ENCODE measurements around the gene DDC. TPM values are rescaled to one million over a fixed set of nuclear protein-coding genes. Genes with fewer than 3 reads are reported as not detected.
"Not testable (repeated sequence)": the region's sequence is repeated elsewhere in the genome, so short reads cannot be mapped to it uniquely, and the experiment has no call there.

DDC gene
- total RNA-seq, 1 experiment from 2014 or later, result not detected

GRCh38 chr7:50584793-50585408 is 19.7 kb upstream of the DDC start:
- BruUV-seq (replicated peaks), result no TSS peak

GRCh38 chr7:50584386-50584785 is 19.2 kb upstream of the DDC start:
- ChIA-PET CTCF (no interaction called here), POLR2A (ENCODE audit: unreplicated experiment) (interaction anchor here (0.8 kb wide), 1 partner anchor 53 kb away, joined by 3 read pairs; no protein-coding TSS in a partner anchor)
- Histone ChIP-seq H3F3A (ENCODE audit: insufficient read depth, low read depth) (no peaks in the 10 kb centered on the region; the same call in 1 of the 2 replicates), H3K4me3 (no peak overlapping the region), H2AFZ (no peak overlapping the region), H4K20me1 (ENCODE audit: insufficient read depth) (no peaks in the 10 kb centered on the region), H3K27me3 (ENCODE audit: insufficient read depth, low read depth) (no peaks in the 10 kb centered on the region), H3K36me3 (ENCODE audit: low read depth) (no peaks in the 10 kb centered on the region), H3K4me2 (no peak overlapping the region), H3K9me3 (ENCODE audit: insufficient read depth, low read depth) (peaks cover 12% of the 10 kb centered on the region; the same call in 1 of the 2 replicates), H3K4me1 (replicated peaks; ENCODE audit: insufficient read depth) (peaks cover 4% of the 10 kb centered on the region), H3K27ac (no peak overlapping the region), H3K9me2 (ENCODE audit: insufficient read depth) (no peaks in the 10 kb centered on the region), H3K79me2 (ENCODE audit: low read depth) (no peaks in the 10 kb centered on the region)
- intact Hi-C loops (cut with micrococcal nuclease; ENCODE audit: unreplicated experiment), result no loop called here
- BruUV-seq (replicated peaks), result no TSS peak
- TF ChIP-seq EZH2 (IDR thresholded peaks at IDR 0.05; ENCODE audit: low read depth) (no peak), CTCF (conservative IDR thresholded peaks at IDR 0.05) (no peak)
- DNase-seq, result no peak

More at GRCh38 chr7:50584793-50585408, 19.7 kb upstream of the DDC start:
- Histone ChIP-seq H3K9me2 (ENCODE audit: insufficient read depth) (no peaks in the 10 kb centered on the region), H3K27me3 (ENCODE audit: insufficient read depth, low read depth) (no peaks in the 10 kb centered on the region), H3F3A (ENCODE audit: insufficient read depth, low read depth) (no peaks in the 10 kb centered on the region; the same call in 1 of the 2 replicates), H3K79me2 (ENCODE audit: low read depth) (no peaks in the 10 kb centered on the region), H3K4me1 (replicated peaks; ENCODE audit: insufficient read depth) (peaks cover 4% of the 10 kb centered on the region), H3K36me3 (ENCODE audit: low read depth) (no peaks in the 10 kb centered on the region), H2AFZ (no peak overlapping the region), H3K9me3 (ENCODE audit: insufficient read depth, low read depth) (peaks cover 12% of the 10 kb centered on the region; the same call in 1 of the 2 replicates), H3K4me3 (no peak overlapping the region), H3K27ac (no peak overlapping the region), H4K20me1 (ENCODE audit: insufficient read depth) (no peaks in the 10 kb centered on the region), H3K4me2 (no peak overlapping the region)
- CTCF ChIA-PET, result no interaction called here
- TF ChIP-seq CTCF (conservative IDR thresholded peaks at IDR 0.05) (no peak), EZH2 (IDR thresholded peaks at IDR 0.05; ENCODE audit: low read depth) (no peak)
- intact Hi-C loops (cut with micrococcal nuclease; ENCODE audit: unreplicated experiment), result no loop called here
- peak; percentile 42 to 86 for DNase-seq
- POLR2A ChIA-PET (ENCODE audit: unreplicated experiment), result interaction anchor here (0.8 kb wide), 1 partner anchor 54 kb away, joined by 3 read pairs; no protein-coding TSS in a partner anchor

- H3K27me3 ChIP-seq (ENCODE audit: insufficient read depth, low read depth); H3K27ac ChIP-seq; POLR2A ChIA-PET (ENCODE audit: unreplicated experiment); H3K79me2 ChIP-seq (ENCODE audit: low read depth); H3K9me2 ChIP-seq (ENCODE audit: insufficient read depth); H3K4me1 ChIP-seq (replicated peaks; ENCODE audit: insufficient read depth); H3K4me3 ChIP-seq; H3F3A ChIP-seq (ENCODE audit: insufficient read depth, low read depth); CTCF ChIA-PET; H2AFZ ChIP-seq; H3K36me3 ChIP-seq (ENCODE audit: low read depth); H4K20me1 ChIP-seq (ENCODE audit: insufficient read depth); intact Hi-C loops (cut with micrococcal nuclease; ENCODE audit: unreplicated experiment); H3K4me2 ChIP-seq; DNase-seq; BruUV-seq (replicated peaks): not testable (repeated sequence)
- peaks cover 12% of the 10 kb centered on the region; the same call in 1 of the 2 replicates for H3K9me3 ChIP-seq (ENCODE audit: insufficient read depth, low read depth)
Measured at GRCh38 chr7:50583295-50583694, 18.1 kb upstream of the DDC start.

- intact Hi-C loops (cut with micrococcal nuclease; ENCODE audit: unreplicated experiment); H3K27me3 ChIP-seq (ENCODE audit: insufficient read depth, low read depth); H2AFZ ChIP-seq; H4K20me1 ChIP-seq (ENCODE audit: insufficient read depth); H3K4me1 ChIP-seq (replicated peaks; ENCODE audit: insufficient read depth); H3K4me3 ChIP-seq; H3K9me2 ChIP-seq (ENCODE audit: insufficient read depth); H3K79me2 ChIP-seq (ENCODE audit: low read depth); H3K27ac ChIP-seq; DNase-seq; H3F3A ChIP-seq (ENCODE audit: insufficient read depth, low read depth); BruUV-seq (replicated peaks); CTCF ChIA-PET; H3K36me3 ChIP-seq (ENCODE audit: low read depth); H3K4me2 ChIP-seq: not testable (repeated sequence)
- POLR2A ChIA-PET (ENCODE audit: unreplicated experiment), result interaction anchor here (0.6 kb wide), 1 partner anchor 74 kb away, joined by 3 read pairs; no protein-coding TSS in a partner anchor
- peaks cover 12% of the 10 kb centered on the region; the same call in 1 of the 2 replicates for H3K9me3 ChIP-seq (ENCODE audit: insufficient read depth, low read depth)
Measured at GRCh38 chr7:50582271-50582670, 17.1 kb upstream of the DDC start.

- BruUV-seq (replicated peaks); POLR2A ChIA-PET (ENCODE audit: unreplicated experiment); intact Hi-C loops (cut with micrococcal nuclease; ENCODE audit: unreplicated experiment); H3K36me3 ChIP-seq (ENCODE audit: low read depth); H3K27me3 ChIP-seq (ENCODE audit: insufficient read depth, low read depth); H3K4me3 ChIP-seq; H4K20me1 ChIP-seq (ENCODE audit: insufficient read depth); H3K4me2 ChIP-seq; H3K4me1 ChIP-seq (replicated peaks; ENCODE audit: insufficient read depth); H3K9me2 ChIP-seq (ENCODE audit: insufficient read depth); H3F3A ChIP-seq (ENCODE audit: insufficient read depth, low read depth); H3K79me2 ChIP-seq (ENCODE audit: low read depth); DNase-seq; H3K27ac ChIP-seq; CTCF ChIA-PET; H2AFZ ChIP-seq: not testable (repeated sequence)
- H3K9me3 ChIP-seq (ENCODE audit: insufficient read depth, low read depth), result peaks cover 10% of the 10 kb centered on the region; the same call in 1 of the 2 replicates
Measured at GRCh38 chr7:50580666-50581065, 15.5 kb upstream of the DDC start.

Measured in PC-9 (cell line).